ENCODE measurements around the gene ELAC1. TPM values are rescaled to one million over a fixed set of nuclear protein-coding genes. Genes with fewer than 3 reads are reported as not detected.

The ELAC1 gene
- total and polyA plus RNA-seq, 8 donors: 5.2 to 13.9 (median 11.8) TPM

DNA sequence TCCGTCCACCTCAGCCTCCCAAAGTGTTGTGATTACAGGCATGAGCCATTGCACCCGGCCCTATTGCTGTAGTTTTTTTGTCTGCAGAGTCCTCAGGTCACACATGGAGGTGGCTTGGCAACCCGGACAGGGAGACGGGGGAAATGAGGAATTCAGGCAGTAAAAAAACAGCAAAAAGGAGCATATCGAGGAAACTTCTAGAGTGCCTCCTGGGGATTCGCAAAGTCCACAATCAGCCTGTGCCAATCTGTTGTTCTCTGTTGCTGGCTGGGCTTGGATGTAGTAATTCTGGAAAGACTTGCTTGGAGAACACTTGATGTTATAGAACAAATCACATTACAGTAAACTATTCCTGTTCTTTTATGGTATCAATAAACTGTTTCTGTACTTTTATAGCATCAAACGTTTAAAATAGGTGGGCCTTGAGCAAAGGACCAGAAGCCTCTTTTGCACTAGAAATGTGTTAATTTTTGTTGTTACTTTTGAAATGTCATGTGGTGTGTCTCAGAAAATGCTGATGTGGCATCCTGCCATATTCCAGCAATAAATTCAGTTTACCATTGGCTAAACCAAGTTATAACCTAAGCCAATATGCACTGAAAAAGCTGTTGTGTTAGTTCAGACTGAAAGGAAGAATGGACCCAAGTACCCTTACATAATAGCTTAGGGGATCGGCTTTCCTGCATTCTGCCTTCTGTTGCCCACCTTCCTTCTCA lies 14.4 kb downstream of the ELAC1 start:
- Histone ChIP-seq H3K27me3 (no peaks in the 10 kb centered on the region), H3K27ac (no peak overlapping the region), H3K36me3 (peaks cover 0 to 36% of the 10 kb centered on the region in 2 donors), H3K4me1 (peaks cover 0 to 4% of the 10 kb centered on the region in 2 donors), H3K4me3 (no peak overlapping the region), H3K9me3 (peaks cover 0 to 7% of the 10 kb centered on the region in 2 donors)
- no peak for ATAC-seq
- no peak for DNase-seq
- TF ChIP-seq, protein P1, sequence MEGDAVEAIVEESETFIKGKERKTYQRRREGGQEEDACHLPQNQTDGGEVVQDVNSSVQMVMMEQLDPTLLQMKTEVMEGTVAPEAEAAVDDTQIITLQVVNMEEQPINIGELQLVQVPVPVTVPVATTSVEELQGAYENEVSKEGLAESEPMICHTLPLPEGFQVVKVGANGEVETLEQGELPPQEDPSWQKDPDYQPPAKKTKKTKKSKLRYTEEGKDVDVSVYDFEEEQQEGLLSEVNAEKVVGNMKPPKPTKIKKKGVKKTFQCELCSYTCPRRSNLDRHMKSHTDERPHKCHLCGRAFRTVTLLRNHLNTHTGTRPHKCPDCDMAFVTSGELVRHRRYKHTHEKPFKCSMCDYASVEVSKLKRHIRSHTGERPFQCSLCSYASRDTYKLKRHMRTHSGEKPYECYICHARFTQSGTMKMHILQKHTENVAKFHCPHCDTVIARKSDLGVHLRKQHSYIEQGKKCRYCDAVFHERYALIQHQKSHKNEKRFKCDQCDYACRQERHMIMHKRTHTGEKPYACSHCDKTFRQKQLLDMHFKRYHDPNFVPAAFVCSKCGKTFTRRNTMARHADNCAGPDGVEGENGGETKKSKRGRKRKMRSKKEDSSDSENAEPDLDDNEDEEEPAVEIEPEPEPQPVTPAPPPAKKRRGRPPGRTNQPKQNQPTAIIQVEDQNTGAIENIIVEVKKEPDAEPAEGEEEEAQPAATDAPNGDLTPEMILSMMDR (IDR thresholded peaks at IDR 0.05): no peak
- intact Hi-C loops (cut with DNase I): no loop called here

DNA sequence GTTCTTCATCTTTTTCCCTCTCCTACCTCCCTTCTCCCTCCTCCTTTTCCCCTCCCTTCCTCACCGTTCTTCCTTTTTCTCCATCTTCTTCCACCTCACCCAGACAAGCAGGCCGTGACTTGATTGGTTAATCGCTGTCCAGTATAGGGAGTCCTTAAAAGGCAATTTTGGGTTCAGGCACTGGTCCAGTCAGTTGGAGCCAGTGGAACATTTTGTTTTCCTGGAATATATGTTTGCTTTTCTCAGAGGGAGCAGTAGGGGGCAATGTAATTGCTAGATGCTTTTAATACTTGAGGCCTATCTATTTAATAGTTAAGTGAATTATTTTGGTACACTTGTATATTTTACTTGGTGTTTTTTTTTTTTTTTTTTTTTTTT lies 15.0 kb downstream of the ELAC1 start:
- TF ChIP-seq, protein P1 (IDR thresholded peaks at IDR 0.05): no peak
- Histone ChIP-seq H3K9me3 (peaks cover 0 to 2% of the 10 kb centered on the region in 2 donors), H3K4me1 (peaks cover 0 to 4% of the 10 kb centered on the region in 2 donors), H3K27me3 (no peaks in the 10 kb centered on the region), H3K27ac (no peak overlapping the region), H3K36me3 (peaks cover 0 to 31% of the 10 kb centered on the region in 2 donors), H3K4me3 (no peak overlapping the region)
- intact Hi-C loops (cut with DNase I): no loop called here
- DNase-seq: no peak
- no peak for ATAC-seq

GRCh38 chr18:50986360-50987087 lies 18.7 kb downstream of the ELAC1 start:
- DNase-seq (no peak), ATAC-seq (no peak)
- Histone ChIP-seq H3K4me1 (no peaks in the 10 kb centered on the region), H3K36me3 (peaks cover 0 to 15% of the 10 kb centered on the region in 2 donors), H3K27me3 (no peaks in the 10 kb centered on the region), H3K9me3 (no peaks in the 10 kb centered on the region), H3K27ac (no peak overlapping the region), H3K4me3 (no peak overlapping the region)
- intact Hi-C loops (cut with DNase I): no loop called here
- TF ChIP-seq, protein P1 (IDR thresholded peaks at IDR 0.05): no peak

DNA sequence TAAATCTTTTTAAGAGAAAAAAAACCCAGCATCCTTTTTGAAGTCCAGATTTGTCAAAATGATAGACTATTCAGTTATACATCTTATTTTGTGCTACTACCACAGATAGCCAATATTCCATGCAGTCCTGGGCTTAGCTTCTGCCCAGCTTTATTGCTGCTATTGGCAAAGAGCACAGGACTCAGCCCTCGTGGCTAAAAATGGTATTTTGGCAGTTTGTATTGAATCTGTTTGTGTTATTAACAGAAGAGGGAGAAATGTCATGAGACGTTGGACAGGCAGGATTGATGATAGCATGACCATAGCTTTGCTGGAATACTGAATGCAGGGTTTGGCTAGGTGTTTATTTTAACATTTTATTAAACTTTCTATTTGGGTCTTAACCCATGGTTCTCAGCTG lies 19.4 kb downstream of the ELAC1 start:
- Histone ChIP-seq H3K4me3 (no peak overlapping the region), H3K27ac (no peak overlapping the region), H3K36me3 (peaks cover 0 to 15% of the 10 kb centered on the region in 2 donors), H3K4me1 (no peaks in the 10 kb centered on the region), H3K9me3 (no peaks in the 10 kb centered on the region), H3K27me3 (no peaks in the 10 kb centered on the region)
- intact Hi-C loops (cut with DNase I): no loop called here
- no peak for DNase-seq
- ATAC-seq: no peak
- TF ChIP-seq, protein P1 (IDR thresholded peaks at IDR 0.05): no peak

DNA sequence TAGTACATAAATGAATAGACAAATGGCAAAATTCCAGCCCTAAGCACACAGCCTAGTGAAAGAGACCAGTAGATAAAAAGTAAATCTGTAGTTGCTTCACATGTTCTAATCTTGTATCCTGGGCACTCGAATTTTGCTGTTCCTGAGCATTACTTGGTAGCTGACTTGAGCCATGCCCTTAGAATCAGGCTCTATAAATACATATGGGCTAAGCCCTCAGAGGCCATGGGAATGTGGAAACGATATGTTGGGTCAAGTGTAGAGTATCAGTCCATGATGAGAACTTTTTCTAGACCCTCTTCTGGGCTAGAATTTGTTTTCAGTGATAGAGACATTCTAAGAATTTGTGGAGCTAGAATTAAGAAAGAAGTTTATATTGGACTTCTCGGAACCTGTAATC lies 21.9 kb downstream of the ELAC1 start:
- Histone ChIP-seq H3K9me3 (no peaks in the 10 kb centered on the region), H3K27me3 (no peaks in the 10 kb centered on the region), H3K36me3 (peaks cover 0 to 8% of the 10 kb centered on the region in 2 donors), H3K4me1 (no peaks in the 10 kb centered on the region), H3K4me3 (no peak overlapping the region), H3K27ac (no peak overlapping the region)
- intact Hi-C loops (cut with DNase I): no loop called here
- TF ChIP-seq, protein P1 (IDR thresholded peaks at IDR 0.05): no peak
- DNase-seq: no peak
- ATAC-seq: no peak
